ENCODE data around the gene FER. TPM values are rescaled to one million over a fixed set of nuclear protein-coding genes. Genes with fewer than 3 reads are reported as not detected.

FER gene
- polyA plus RNA-seq, 1 of the 3 experiments (the other 2 are of a cell fraction): 1.8 TPM

DNA sequence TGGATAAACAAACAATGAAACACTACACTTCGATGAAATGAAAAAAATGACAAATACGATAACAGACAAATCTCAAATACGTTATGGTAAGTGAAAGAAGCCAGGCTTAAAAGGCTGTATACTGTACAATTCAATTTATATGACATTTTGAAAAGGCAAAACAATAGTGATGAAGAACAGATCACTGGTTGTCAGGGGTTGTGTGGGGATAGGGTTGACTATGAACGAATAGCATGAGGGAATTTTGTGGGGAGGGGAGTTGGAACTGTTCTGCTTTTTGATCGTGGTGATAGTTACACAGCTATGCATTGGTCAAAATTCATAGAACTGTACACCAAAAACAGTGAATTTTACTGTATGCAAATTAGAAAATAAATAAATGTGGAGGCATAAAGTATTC is 7.8 kb upstream of the FER start:
- H3K9me3 ChIP-seq: no peaks in the 10 kb centered on the region
- DNase-seq: no peak
- H3K27ac ChIP-seq (ENCODE audit: low read depth in 2 of 2, low read length in 1 of 2): no peak overlapping the region
- H3K4me2 ChIP-seq: no peak overlapping the region
- H2AFZ ChIP-seq (ENCODE audit: low read depth): no peak overlapping the region
- H3K9me2 ChIP-seq: no peaks in the 10 kb centered on the region
- H3K4me3 ChIP-seq (ENCODE audit: low read depth in 2 of 2, low read length in 1 of 2): no peak overlapping the region
- no peaks in the 10 kb centered on the region for H3F3A ChIP-seq (replicated peaks; ENCODE audit: insufficient read depth)
- no peaks in the 10 kb centered on the region for H3K36me3 ChIP-seq (replicated peaks in 1 of 2; ENCODE audit: control insufficient read depth in 1 of 2, insufficient read depth in 2 of 2, low read length in 1 of 2)
- POLR2A ChIA-PET: no interaction called here
- H4K20me1 ChIP-seq (ENCODE audit: insufficient read depth): no peaks in the 10 kb centered on the region
- H3K27me3 ChIP-seq (ENCODE audit: insufficient read depth): no peaks in the 10 kb centered on the region
- no peak overlapping the region for H3K9ac ChIP-seq
- H3K4me1 ChIP-seq (ENCODE audit: control insufficient read depth in 1 of 2, insufficient read depth in 2 of 2, low read depth in 1 of 2, low read length in 1 of 2): no peaks in the 10 kb centered on the region; a peak in 1 of 4 replicates
- 42% methylated on average over 5 of the region's 5 CpGs for WGBS (ENCODE audit: low lambda C conversion rate)
- CTCF ChIA-PET: no interaction called here
- TF ChIP-seq TCF12 (IDR thresholded peaks at IDR 0.05) (peak; percentile 33; the same call in 1 of the 2 replicates), GATA2 (CRISPR knock-in tag; IDR thresholded peaks at IDR 0.05) (no peak)
- TF ChIP-seq, protein P1, sequence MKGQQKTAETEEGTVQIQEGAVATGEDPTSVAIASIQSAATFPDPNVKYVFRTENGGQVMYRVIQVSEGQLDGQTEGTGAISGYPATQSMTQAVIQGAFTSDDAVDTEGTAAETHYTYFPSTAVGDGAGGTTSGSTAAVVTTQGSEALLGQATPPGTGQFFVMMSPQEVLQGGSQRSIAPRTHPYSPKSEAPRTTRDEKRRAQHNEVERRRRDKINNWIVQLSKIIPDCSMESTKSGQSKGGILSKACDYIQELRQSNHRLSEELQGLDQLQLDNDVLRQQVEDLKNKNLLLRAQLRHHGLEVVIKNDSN (IDR thresholded peaks at IDR 0.05; ENCODE audit: borderline replicate concordance, low read depth): no peak
- no peaks in the 10 kb centered on the region for H3K79me2 ChIP-seq (ENCODE audit: insufficient read depth)

DNA sequence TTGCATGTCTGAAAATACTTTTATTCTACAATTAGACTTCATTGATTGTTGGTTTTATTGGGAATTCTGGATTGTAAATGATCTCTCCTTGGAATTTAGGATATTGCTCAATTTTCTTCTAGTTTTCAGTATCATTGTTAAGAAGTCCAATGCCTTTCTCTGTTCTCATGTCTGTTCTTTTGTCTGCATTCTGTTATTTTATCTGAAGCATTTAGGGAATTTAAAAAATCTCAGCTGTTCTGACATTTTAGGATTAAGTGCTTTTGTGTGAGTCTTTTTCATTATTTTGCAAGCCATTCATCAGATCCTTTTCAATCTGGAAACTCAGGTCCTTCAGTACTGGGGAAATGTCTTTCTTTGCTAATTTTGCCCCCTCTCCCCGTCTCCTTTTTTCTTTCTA is 4.4 kb upstream of the FER start:
- Histone ChIP-seq H3K27me3 (ENCODE audit: insufficient read depth) (no peaks in the 10 kb centered on the region), H3K27ac (ENCODE audit: low read depth in 2 of 2, low read length in 1 of 2) (peak overlapping the region in 1 of 2 experiments; percentile 4; a peak in 1 of 4 replicates), H2AFZ (ENCODE audit: low read depth) (0 out of 2 replicates have a peak overlapping the region, but pooled peaks have one; percentile 11), H3K79me2 (ENCODE audit: insufficient read depth) (peaks cover 7% of the 10 kb centered on the region), H3F3A (replicated peaks; ENCODE audit: insufficient read depth) (peaks cover 13% of the 10 kb centered on the region), H3K36me3 (replicated peaks in 1 of 2; ENCODE audit: control insufficient read depth in 1 of 2, insufficient read depth in 2 of 2, low read length in 1 of 2) (no peaks in the 10 kb centered on the region), H3K9ac (no peak overlapping the region; the same call in 1 of the 2 replicates), H4K20me1 (ENCODE audit: insufficient read depth) (no peaks in the 10 kb centered on the region), H3K4me1 (ENCODE audit: control insufficient read depth in 1 of 2, insufficient read depth in 2 of 2, low read depth in 1 of 2, low read length in 1 of 2) (peaks cover 6 to 12% of the 10 kb centered on the region in 2 experiments; a peak in 2 of 4 replicates), H3K4me2 (no peak overlapping the region), H3K4me3 (ENCODE audit: low read depth in 2 of 2, low read length in 1 of 2) (no peak overlapping the region), H3K9me3 (no peaks in the 10 kb centered on the region), H3K9me2 (no peaks in the 10 kb centered on the region)
- POLR2A ChIA-PET: no interaction called here
- TF ChIP-seq, protein P2, sequence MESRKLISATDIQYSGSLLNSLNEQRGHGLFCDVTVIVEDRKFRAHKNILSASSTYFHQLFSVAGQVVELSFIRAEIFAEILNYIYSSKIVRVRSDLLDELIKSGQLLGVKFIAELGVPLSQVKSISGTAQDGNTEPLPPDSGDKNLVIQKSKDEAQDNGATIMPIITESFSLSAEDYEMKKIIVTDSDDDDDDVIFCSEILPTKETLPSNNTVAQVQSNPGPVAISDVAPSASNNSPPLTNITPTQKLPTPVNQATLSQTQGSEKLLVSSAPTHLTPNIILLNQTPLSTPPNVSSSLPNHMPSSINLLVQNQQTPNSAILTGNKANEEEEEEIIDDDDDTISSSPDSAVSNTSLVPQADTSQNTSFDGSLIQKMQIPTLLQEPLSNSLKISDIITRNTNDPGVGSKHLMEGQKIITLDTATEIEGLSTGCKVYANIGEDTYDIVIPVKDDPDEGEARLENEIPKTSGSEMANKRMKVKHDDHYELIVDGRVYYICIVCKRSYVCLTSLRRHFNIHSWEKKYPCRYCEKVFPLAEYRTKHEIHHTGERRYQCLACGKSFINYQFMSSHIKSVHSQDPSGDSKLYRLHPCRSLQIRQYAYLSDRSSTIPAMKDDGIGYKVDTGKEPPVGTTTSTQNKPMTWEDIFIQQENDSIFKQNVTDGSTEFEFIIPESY (IDR thresholded peaks at IDR 0.05; ENCODE audit: borderline replicate concordance, low read depth): no peak
- TF ChIP-seq MEF2A (IDR thresholded peaks at IDR 0.05; ENCODE audit: borderline replicate concordance, low read depth) (no peak), TAF1 (IDR thresholded peaks at IDR 0.05; ENCODE audit: borderline replicate concordance, low read depth, low read length) (no peak), FOXM1 (IDR thresholded peaks at IDR 0.05; ENCODE audit: low read depth) (no peak), FOSL2 (IDR thresholded peaks at IDR 0.05; ENCODE audit: borderline replicate concordance, low read depth) (no peak), RXRA (IDR thresholded peaks at IDR 0.05; ENCODE audit: borderline replicate concordance, low read depth) (no peak), EP300 (IDR thresholded peaks at IDR 0.05; ENCODE audit: borderline replicate concordance in 1 of 2, low read depth in 1 of 2, low read length in 1 of 2) (no peak), ELF1 (IDR thresholded peaks at IDR 0.05) (no peak)
- CTCF ChIA-PET: no interaction called here
- DNase-seq: no peak
- 86% methylated on average over 1 of the region's 1 CpG for WGBS (ENCODE audit: low lambda C conversion rate)
